Raji (cell line): Measurements from ENCODE around the gene ZNF382.

Source experiments
- POLR2A ChIP-seq: IDR thresholded peaks from 2 replicates; pipeline ENCODE4 v1.6.1; 2011; ENCODE audit warnings: low read depth, low read length, control low read depth; ENCODE audit not compliant: insufficient read depth

Gene ZNF382

GRCh38 chr19:36646746-36647145, 41.6 kb downstream of the ZNF382 start:
- no peak for TF ChIP-seq POLR2A

GRCh38 chr19:36652958-36653357, 47.8 kb downstream of the ZNF382 start:
- no peak for TF ChIP-seq POLR2A

GRCh38 chr19:36665832-36666231, 60.7 kb downstream of the ZNF382 start:
- no peak for TF ChIP-seq POLR2A

GRCh38 chr19:36668646-36669045, 63.5 kb downstream of the ZNF382 start:
- no peak for TF ChIP-seq POLR2A

GRCh38 chr19:36672368-36672767, 67.3 kb downstream of the ZNF382 start:
- no peak for TF ChIP-seq POLR2A

- TF ChIP-seq POLR2A: no peak
Observed at GRCh38 chr19:36674201-36674600, 69.1 kb downstream of the ZNF382 start.

- TF ChIP-seq POLR2A: no peak
Observed at GRCh38 chr19:36679455-36679854, 74.3 kb downstream of the ZNF382 start.
